ENCODE results near the gene PTPA.

- TF ChIP-seq CTCF (IDR thresholded peaks at IDR 0.05) (peak; percentile 93 to 99 (median 97)), POLR2A (IDR thresholded peaks at IDR 0.05) (no peak), POLR2AphosphoS5 (IDR thresholded peaks at IDR 0.05) (no peak)
Measured at GRCh38 chr9:129131300-129132145, 20.3 kb downstream of the PTPA start.
